Activated naive CD4-positive, alpha-beta T cell treated with Interleukin-2 at 50 U/mL for 16 hours (primary cell): ENCODE data around the gene OVOL1.

Source experiments
- DNase-seq: peaks from one replicate; pipeline ENCODE4 v3.0.0-alpha.2; 2020

The OVOL1 gene

GRCh38 chr11:65793144-65793581 is 6.3 kb downstream of the OVOL1 start:
- no peak for DNase-seq

- DNase-seq: no peak
These were observed 7.0 kb downstream of the OVOL1 start for GRCh38 chr11:65793625-65794400.

GRCh38 chr11:65794570-65795510 is 8.0 kb downstream of the OVOL1 start:
- no peak for DNase-seq

- DNase-seq: no peak
These were observed 10.1 kb downstream of the OVOL1 start for GRCh38 chr11:65796726-65797601.

- DNase-seq: no peak
These were observed 10.8 kb downstream of the OVOL1 start for GRCh38 chr11:65797711-65798110.

GRCh38 chr11:65798882-65799281 is 12.0 kb downstream of the OVOL1 start:
- no peak for DNase-seq

- no peak for DNase-seq
These were observed 14.5 kb downstream of the OVOL1 start for GRCh38 chr11:65801153-65801987.

GRCh38 chr11:65802841-65803240 is 16.0 kb downstream of the OVOL1 start:
- DNase-seq: no peak

GRCh38 chr11:65803797-65804492 is 17.1 kb downstream of the OVOL1 start:
- no peak for DNase-seq

GRCh38 chr11:65806979-65807378 is 20.1 kb downstream of the OVOL1 start:
- no peak for DNase-seq

- no peak for DNase-seq
These were observed 22.0 kb downstream of the OVOL1 start for GRCh38 chr11:65808744-65809341.

GRCh38 chr11:65809496-65809895 is 22.6 kb downstream of the OVOL1 start:
- DNase-seq: no peak

- no peak for DNase-seq
These were observed 23.4 kb downstream of the OVOL1 start for GRCh38 chr11:65810046-65810868.

- DNase-seq: no peak
These were observed 25.1 kb downstream of the OVOL1 start for GRCh38 chr11:65811764-65812475.

GRCh38 chr11:65814131-65814985 is 27.5 kb downstream of the OVOL1 start:
- no peak for DNase-seq

- no peak for DNase-seq
These were observed 28.2 kb downstream of the OVOL1 start for GRCh38 chr11:65814986-65815565.

- DNase-seq: no peak
These were observed 29.8 kb downstream of the OVOL1 start for GRCh38 chr11:65816696-65817095.

GRCh38 chr11:65817312-65817834 is 30.5 kb downstream of the OVOL1 start:
- no peak for DNase-seq
